D721Med (cell line): ENCODE results near the gene PDGFRB.

Source experiments
- DNase-seq: peaks from one replicate; pipeline ENCODE4 v3.0.0; 2011; ENCODE audit warnings: low spot score; ENCODE audit not compliant: insufficient read length
- FAIRE-seq: peaks from 2 replicates; lab custom pipeline; 2011; peaks lifted over from hg19 to GRCh38; lab: Jason Lieb, UNC
- CTCF ChIP-seq: IDR thresholded peaks from 2 replicates; pipeline ENCODE4 v1.5.1; 2012; ENCODE audit warnings: mild to moderate bottlenecking, control low read depth; ENCODE audit not compliant: insufficient read depth; ENCODE audit errors: missing control alignments

PDGFRB gene

GRCh38 chr5:150146862-150147601 lies 8.6 kb downstream of the PDGFRB start:
- no peak for DNase-seq
- TF ChIP-seq CTCF, result no peak
- FAIRE-seq, result no peak

DNA sequence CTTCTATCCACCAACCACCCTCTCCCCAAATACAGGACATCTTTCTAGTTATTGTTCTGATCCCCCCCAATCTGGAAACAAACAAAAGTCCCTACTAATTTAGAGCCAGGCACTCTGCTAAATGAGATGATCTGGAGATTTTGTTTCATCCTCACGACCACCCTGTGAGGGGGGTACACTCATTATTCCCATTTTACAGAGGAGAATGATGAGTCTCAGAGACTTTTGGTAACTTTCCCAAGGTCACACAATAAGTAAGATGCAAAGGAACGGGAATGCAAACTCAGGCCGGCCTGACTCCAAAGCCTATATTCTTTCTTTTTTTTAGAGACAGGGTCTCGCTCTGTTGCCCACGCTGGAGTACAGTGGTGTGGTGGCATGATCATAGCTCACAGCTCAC lies 9.4 kb downstream of the PDGFRB start:
- DNase-seq (no peak), FAIRE-seq (no peak)
- no peak for TF ChIP-seq CTCF

- no peak for DNase-seq
- TF ChIP-seq CTCF, result no peak
- no peak for FAIRE-seq
These were observed 10.8 kb downstream of the PDGFRB start for GRCh38 chr5:150144879-150145278.

DNA sequence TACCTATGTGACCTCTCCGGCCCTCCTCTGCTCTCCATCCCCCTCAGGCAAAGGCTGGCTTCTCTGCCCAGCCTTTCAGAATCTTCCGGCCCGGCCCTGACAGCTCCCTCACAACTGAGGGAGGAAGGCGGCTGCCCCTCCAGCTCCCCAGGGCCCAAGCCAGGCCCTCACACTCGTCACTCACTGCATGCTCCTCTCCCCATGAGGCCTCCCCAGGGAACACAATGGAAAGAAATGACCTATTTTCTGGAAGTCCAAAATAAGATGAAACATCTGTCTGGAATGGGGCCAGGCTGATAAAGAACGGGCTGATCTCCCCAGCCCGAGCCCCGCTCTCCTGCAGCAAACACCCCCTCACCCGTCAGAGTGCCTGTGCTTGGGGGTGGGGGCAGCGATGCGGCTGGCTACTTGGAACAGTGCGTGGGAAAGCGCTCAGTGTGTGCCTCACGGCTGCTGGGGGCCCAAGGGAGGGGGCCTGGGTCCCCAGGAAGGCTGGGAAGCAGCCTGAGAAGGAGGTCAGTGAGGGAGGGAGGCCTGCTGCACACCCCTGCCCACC lies 11.3 kb downstream of the PDGFRB start:
- no peak for DNase-seq
- TF ChIP-seq CTCF, result no peak
- no peak for FAIRE-seq

DNA sequence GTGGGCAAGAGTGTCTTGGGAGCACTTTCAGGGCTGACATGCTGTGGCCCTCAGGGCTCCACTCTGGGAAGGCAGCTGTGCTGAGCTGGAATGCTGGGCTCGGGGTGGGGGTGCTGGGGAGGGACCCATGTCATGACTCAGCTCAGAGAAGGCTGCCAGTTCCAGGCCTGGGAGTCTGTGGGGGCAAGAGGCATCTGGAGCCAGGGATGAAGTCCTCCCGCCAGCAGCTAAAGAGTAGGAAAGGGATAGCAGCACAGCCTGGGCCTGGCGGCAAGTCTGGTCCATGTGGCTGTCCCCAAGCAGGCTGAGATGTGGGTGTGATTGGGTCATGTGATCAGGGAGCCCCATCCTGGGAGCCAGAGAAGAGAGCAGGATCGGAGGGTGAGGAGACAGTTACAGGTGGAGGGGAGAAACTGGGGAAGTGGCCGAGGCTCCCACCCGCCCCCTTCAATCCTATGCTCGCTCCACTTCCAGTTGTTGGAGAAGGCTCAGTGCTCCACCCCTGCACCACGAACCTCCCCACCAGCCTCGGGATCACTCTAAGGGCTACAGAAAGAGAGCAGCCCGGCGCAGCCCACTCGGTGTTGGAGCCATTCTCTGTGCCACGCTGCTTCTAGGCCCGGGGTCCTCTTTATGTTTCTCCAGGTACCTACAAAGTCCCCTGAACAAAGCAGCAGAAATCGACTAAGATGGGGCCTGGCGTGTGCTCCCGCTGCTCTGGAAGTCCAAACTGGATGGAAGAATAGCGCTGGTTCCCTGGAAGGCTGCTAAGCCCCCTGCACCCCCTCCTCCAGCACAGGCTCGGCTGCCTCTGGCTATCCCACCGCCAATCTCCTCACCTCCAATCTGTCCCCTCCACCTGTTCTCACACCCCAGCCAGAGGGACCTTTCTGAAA lies 12.0 kb downstream of the PDGFRB start:
- FAIRE-seq, result no peak
- no peak for TF ChIP-seq CTCF
- DNase-seq, result no peak

- DNase-seq (no peak), FAIRE-seq (no peak)
- TF ChIP-seq CTCF, result no peak
These were observed 12.7 kb downstream of the PDGFRB start for GRCh38 chr5:150142959-150143349.
